Keratinocyte (primary cell): ENCODE results near the gene ERG28. TPM values are rescaled to one million over a fixed set of nuclear protein-coding genes. Genes with fewer than 3 reads are reported as not detected.

ENCODE experiments used
- DNase-seq: peaks from one replicate; pipeline ENCODE4 v3.0.0-alpha.2; 2011; ENCODE audit warnings: low read depth, missing footprints, low spot score
- FAIRE-seq: peaks from 2 replicates; lab custom pipeline; 2011; peaks lifted over from hg19 to GRCh38; lab: Jason Lieb, UNC
- H2AFZ ChIP-seq: 2 replicates; pipeline ENCODE4 v1.6.0; 2012; ENCODE audit warnings: low read length, control low read depth, inconsistent platforms; ENCODE audit not compliant: control insufficient read depth
- H3K27ac ChIP-seq: 2 replicates; pipeline ENCODE4 v1.5.1; 2011; ENCODE audit warnings: low read length; ENCODE audit not compliant: control insufficient read depth, insufficient read depth
- H3K27me3 ChIP-seq: 3 replicates; pipeline ENCODE4 v1.6.0; 2011; ENCODE audit warnings: low read length; ENCODE audit not compliant: control insufficient read depth, insufficient read depth; ENCODE audit errors: extremely low read depth
- H3K36me3 ChIP-seq, 2 experiments: 2 replicates in 1 of 2; 3 replicates in 1 of 2; pipeline ENCODE4 v1.5.1; 2011; ENCODE audit warnings: low read length in 2 of 2, mild to moderate bottlenecking in 1 of 2; ENCODE audit not compliant: control insufficient read depth in 2 of 2, insufficient read depth in 2 of 2; ENCODE audit errors: extremely low read depth in 1 of 2
- H3K4me1 ChIP-seq: 3 replicates; pipeline ENCODE4 v1.5.1; 2011; ENCODE audit warnings: low read length; ENCODE audit not compliant: control insufficient read depth, insufficient read depth; ENCODE audit errors: extremely low read depth
- H3K4me2 ChIP-seq: 3 replicates; pipeline ENCODE4 v1.6.0; 2011; ENCODE audit warnings: low read depth, low read length; ENCODE audit not compliant: control insufficient read depth, insufficient read depth; ENCODE audit errors: extremely low read depth
- H3K4me3 ChIP-seq, 3 experiments: fragments of 200-600 bp in 1 of 3; sonication (generic) in 1 of 3; 2 replicates in 2 of 3; 3 replicates in 1 of 3; pipeline ENCODE4 v1.5.1; 2011 to 2016; ENCODE audit warnings: low read length in 3 of 3, mild to moderate bottlenecking in 3 of 3, control low read depth in 2 of 3, inconsistent platforms in 1 of 3, low read depth in 1 of 3, mixed read lengths in 1 of 3, mixed run types in 1 of 3, moderate library complexity in 1 of 3; ENCODE audit not compliant: control insufficient read depth in 2 of 3, insufficient read depth in 2 of 3; ENCODE audit errors: extremely low read depth in 1 of 3
- H3K79me2 ChIP-seq: 2 replicates; pipeline ENCODE4 v1.6.0; 2012; ENCODE audit warnings: low read length; ENCODE audit not compliant: control insufficient read depth, insufficient read depth
- H3K9ac ChIP-seq: 3 replicates; pipeline ENCODE4 v1.6.0; 2011; ENCODE audit warnings: low read length; ENCODE audit not compliant: control insufficient read depth, insufficient read depth; ENCODE audit errors: extremely low read depth
- H3K9me1 ChIP-seq: 3 replicates; pipeline ENCODE4 v1.6.0; 2011; ENCODE audit warnings: low read length; ENCODE audit not compliant: control insufficient read depth, insufficient read depth; ENCODE audit errors: extremely low read depth
- H3K9me3 ChIP-seq: 2 replicates; pipeline ENCODE4 v1.5.1; 2012; ENCODE audit warnings: low read depth, low read length; ENCODE audit not compliant: control insufficient read depth
- H4K20me1 ChIP-seq: 3 replicates; pipeline ENCODE4 v1.6.0; 2011; ENCODE audit warnings: low read length; ENCODE audit not compliant: control insufficient read depth, insufficient read depth; ENCODE audit errors: extremely low read depth
- CTCF ChIP-seq, 3 experiments: IDR thresholded peaks in 1 of 3; conservative IDR thresholded peaks in 1 of 3; optimal IDR thresholded peaks in 1 of 3; 2 replicates in 2 of 3; 3 replicates in 1 of 3; pipeline versions ENCODE3 to v1.5.1; 2011; ENCODE audit warnings: low read length in 3 of 3, mild to moderate bottlenecking in 3 of 3, moderate library complexity in 2 of 3, control low read depth in 1 of 3, inconsistent platforms in 1 of 3; ENCODE audit not compliant: insufficient read depth in 2 of 3; ENCODE audit errors: extremely low read depth in 1 of 3
- EZH2 ChIP-seq: IDR thresholded peaks from one replicate; pipeline ENCODE4 v1.6.1; 2012; ENCODE audit warnings: inconsistent platforms, mild to moderate bottlenecking, low read length, moderate library complexity
- dilution Hi-C: fragments of 300-500 bp; cut with MboI; formaldehyde crosslinking; loops from one replicate; pipeline ENCODE4 v1.7.0; 2020; ENCODE audit warnings: low sequenced_read_pairs; ENCODE audit not compliant: extremely low pct_ligation_motif_present
- polyA plus RNA-seq, 5 experiments: library from polyadenylated mRNA; depleted of rRNA in 3 of 5; stranded (reverse) in 3 of 5; stranded (forward) in 1 of 5; unstranded in 1 of 5; fragments of >200 nt; gene quantifications; 1 replicate in 1 of 5; 2 replicates in 3 of 5; 3 replicates in 1 of 5; pipeline versions ENCODE4 v1.2.1 to v1.2.3, GENCODE V29; 2011 to 2012; ENCODE audit warnings: missing spikeins in 2 of 5, low read depth in 1 of 5, low replicate concordance in 1 of 5

ERG28 gene
- polyA plus RNA-seq, 1 donor (not counting 4 experiments of a cell fraction or from before 2014, with no cell fraction given): 59.8 TPM

DNA sequence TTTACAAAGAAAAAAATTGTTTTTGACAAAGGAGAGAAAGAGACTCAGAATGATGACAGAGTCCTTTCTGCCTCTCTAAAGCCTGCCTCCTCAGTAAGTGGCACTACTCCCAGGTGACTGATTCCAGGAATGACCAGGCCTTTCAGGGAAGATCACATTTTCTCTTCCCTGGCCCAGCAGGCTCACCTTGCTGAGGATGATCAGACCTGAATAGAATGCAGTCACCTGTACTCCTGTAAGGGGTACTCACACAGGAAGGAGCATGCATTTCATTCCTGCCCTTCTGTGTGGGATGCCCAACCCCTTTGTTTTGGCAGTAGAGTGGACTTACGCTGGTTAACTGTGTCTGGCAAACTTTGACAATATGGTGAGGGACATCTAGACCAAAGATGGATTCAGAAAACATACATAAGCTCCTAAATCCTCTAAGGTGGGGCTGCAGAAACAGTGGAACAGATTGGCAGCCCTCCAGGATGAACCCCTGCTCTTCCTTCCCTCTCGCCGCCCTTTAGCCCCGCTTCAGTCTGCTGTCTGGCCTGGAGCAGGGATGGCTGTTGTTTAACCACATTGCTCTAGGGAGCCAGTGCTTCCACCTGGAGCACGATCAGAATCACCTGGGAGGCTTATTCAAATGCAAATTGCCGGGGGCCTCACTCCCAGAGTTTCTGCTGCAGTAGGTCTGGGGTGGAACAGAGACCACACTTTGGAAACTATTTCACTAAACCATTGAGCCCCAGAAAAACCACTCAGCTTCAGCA lies 29.8 kb downstream of the ERG28 start:
- no peak overlapping the region for H3K9ac ChIP-seq
- no peaks in the 10 kb centered on the region for H3K4me1 ChIP-seq
- no peaks in the 10 kb centered on the region for H3K9me3 ChIP-seq
- no peaks in the 10 kb centered on the region for H3K9me1 ChIP-seq
- no peaks in the 10 kb centered on the region for H3K36me3 ChIP-seq
- no peak for DNase-seq
- H3K79me2 ChIP-seq: no peaks in the 10 kb centered on the region
- TF ChIP-seq EZH2: no peak
- TF ChIP-seq CTCF (optimal IDR thresholded peaks at IDR 0.05 in 1 of 3, IDR thresholded peaks at IDR 0.05 in 1 of 3, conservative IDR thresholded peaks at IDR 0.05 in 1 of 3; ENCODE audit: extremely low read depth in 1 of 3, insufficient read depth in 2 of 3, low read length in 3 of 3): no peak
- no peak overlapping the region for H3K27ac ChIP-seq
- H4K20me1 ChIP-seq: no peaks in the 10 kb centered on the region
- dilution Hi-C loops: no loop called here
- no peak for FAIRE-seq
- H3K4me2 ChIP-seq: no peak overlapping the region
- H3K27me3 ChIP-seq: no peaks in the 10 kb centered on the region
- no peak overlapping the region for H2AFZ ChIP-seq
- H3K4me3 ChIP-seq: no peak overlapping the region

DNA sequence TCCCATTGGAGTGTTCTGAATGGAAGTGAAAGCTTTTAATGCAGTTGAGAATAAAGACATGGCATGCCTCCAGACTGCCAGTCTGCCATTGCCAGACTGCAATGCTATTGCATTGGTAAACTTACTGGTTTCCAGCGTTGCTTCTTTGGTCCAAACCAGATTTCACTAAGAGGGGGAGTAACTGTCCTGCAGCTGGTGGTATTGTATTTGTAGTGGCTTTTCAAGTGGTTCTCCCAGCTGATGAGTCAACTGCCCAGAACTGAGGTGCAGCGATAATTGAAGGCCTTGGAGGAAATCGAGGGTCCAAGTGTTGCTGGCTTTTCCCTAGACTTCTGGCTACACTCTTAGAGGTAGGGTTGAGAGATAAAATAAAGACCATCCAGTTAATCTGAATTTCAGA lies 31.9 kb downstream of the ERG28 start:
- Histone ChIP-seq H3K79me2 (no peaks in the 10 kb centered on the region), H3K9me3 (no peaks in the 10 kb centered on the region), H3K27me3 (no peaks in the 10 kb centered on the region), H3K36me3 (no peaks in the 10 kb centered on the region), H3K4me1 (no peaks in the 10 kb centered on the region), H3K4me2 (no peak overlapping the region), H3K27ac (no peak overlapping the region), H2AFZ (no peak overlapping the region), H3K9me1 (no peaks in the 10 kb centered on the region), H4K20me1 (no peaks in the 10 kb centered on the region), H3K4me3 (no peak overlapping the region), H3K9ac (no peak overlapping the region)
- dilution Hi-C loops: no loop called here
- no peak for TF ChIP-seq EZH2
- FAIRE-seq (no peak), DNase-seq (no peak)
